HL-60/S4 treated with phorbol 12-myristate 13-acetate at 8.2 ng/mL for 4 days and 3 days (cell line): ENCODE data around the gene ZC3H13.

Experiments
- in situ Hi-C: fragments of 300-500 bp; cut with MboI; formaldehyde crosslinking; loops from 2 replicates; pipeline ENCODE4 v1.15.0; 2022; ENCODE audit warnings: low sequenced_read_pairs

ZC3H13 gene

DNA sequence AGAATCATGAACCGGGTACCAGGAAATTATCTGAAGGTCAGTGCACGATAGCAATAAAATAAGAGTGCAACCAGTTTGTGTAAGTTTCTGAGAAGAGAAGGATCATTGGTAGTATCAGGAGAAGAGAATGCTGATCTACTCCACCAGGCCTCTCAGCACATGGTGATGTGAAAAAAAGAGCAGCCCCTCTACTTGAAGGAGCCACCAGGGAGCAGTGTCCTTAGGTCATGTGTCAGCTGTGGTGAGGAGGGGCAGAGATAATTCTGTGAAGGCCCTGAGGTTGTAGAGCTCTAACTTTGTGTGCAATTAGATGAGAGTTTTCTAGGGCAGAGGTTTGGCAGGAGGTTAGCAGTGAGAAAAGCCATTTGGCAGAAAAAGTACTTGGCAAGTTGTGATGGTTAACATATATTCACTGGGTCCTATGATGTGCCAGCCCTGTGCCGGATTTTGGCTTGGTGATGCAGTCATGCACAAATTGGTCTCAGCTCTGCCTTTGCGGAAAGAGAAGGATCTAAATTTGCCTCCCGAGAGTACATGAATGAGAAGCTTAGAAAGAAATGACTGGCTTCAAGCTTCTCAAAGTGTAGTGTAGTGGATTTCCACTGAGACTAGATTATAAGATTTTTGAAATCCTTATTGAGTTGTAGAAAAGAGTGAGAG lies 19.2 kb upstream of the ZC3H13 start:
- in situ Hi-C loops = no loop called here

DNA sequence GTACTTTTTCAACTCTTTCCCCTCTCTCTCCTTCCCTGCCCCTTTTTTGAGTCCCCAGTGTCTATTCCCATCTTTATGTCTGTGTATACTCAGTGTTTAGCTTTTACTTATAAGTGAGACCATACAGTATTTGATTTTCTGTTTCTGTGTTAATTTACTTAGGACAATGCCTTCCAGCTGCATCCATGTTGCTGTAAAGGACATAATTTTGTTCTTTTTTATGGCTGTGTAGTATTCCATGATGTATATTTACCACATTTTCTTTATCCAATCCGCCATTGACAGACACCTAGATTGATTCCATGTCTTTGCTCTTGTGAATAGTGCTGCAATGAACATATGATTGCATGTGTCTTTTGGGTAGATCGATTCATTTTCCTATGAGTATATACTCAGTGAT lies 10.7 kb upstream of the ZC3H13 start:
- in situ Hi-C loops = no loop called here

DNA sequence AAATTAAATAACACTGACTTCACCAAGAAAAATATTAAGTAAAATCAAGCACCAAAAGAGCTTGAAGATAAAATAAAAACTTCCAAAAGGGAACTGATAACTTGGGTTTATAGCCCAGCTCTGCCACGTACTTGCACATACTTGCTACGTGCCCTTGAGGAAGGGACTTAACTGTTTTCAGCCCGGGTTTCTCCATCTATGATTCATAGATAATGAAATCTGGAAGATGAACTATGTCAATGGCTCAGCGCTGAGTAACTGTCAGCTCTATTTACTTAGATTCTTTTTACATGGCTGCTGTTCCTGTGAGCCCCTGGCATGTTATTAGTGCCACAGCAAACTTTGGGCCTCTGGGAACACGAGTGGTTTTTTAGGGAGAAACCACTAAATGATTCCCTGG lies 9.6 kb upstream of the ZC3H13 start:
- in situ Hi-C loops = no loop called here

GRCh38 chr13:46059405-46059804 lies 6.9 kb upstream of the ZC3H13 start:
- in situ Hi-C loops = no loop called here

DNA sequence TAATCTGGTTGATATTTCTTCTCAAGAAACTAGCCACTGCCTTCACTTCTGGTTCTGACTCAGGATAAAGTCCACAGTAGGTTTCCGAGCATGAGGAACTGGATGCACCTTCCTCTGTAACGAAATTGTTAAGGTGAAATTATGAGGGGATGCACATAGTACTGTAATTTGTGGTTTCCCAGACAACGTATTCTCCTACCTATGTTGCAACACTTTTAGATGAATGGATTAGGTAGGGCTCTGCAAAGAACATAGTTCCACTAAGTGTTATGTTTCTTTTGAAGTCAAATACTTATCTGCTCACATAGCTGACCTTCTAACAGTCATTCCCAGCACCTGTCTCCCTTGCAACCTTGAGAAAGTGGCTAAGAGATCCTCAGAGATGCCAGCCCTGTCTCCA lies 5.7 kb upstream of the ZC3H13 start:
- in situ Hi-C loops = no loop called here

DNA sequence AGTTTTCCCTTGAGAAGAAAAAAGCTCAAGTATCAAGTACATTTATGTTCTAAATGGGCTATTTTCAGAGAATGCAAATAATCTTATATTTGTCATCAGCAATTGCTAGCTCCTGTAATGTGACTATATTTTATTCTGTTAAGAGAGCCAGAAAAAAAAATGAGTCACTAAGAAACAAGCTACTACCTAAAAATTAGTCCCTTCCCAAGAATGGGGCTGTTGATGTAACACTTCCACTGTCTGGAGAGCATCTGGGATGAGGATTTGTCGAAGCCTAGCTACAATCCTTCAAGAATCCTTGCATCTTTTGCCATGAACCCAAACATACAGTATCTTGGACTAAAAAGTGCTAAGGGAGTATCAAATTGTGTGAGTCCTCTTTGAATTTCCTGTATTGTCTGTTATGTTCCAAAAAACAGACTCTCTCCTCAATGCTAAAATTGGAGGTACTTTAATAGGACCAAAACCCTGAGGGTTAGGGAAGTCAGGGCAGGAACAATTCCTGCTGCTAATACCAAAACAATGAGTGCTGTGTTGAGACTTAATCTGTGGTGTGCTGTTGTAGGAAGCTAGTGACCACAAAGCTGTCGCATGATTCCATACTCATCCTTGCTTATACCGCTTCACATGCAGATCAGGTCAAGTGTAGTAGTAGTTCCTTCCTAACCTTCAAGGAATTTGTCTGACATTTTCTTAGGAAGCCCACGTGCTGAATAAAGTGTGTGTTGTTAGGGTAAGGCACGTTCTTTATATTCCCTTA lies 4.9 kb upstream of the ZC3H13 start:
- in situ Hi-C loops = no loop called here

DNA sequence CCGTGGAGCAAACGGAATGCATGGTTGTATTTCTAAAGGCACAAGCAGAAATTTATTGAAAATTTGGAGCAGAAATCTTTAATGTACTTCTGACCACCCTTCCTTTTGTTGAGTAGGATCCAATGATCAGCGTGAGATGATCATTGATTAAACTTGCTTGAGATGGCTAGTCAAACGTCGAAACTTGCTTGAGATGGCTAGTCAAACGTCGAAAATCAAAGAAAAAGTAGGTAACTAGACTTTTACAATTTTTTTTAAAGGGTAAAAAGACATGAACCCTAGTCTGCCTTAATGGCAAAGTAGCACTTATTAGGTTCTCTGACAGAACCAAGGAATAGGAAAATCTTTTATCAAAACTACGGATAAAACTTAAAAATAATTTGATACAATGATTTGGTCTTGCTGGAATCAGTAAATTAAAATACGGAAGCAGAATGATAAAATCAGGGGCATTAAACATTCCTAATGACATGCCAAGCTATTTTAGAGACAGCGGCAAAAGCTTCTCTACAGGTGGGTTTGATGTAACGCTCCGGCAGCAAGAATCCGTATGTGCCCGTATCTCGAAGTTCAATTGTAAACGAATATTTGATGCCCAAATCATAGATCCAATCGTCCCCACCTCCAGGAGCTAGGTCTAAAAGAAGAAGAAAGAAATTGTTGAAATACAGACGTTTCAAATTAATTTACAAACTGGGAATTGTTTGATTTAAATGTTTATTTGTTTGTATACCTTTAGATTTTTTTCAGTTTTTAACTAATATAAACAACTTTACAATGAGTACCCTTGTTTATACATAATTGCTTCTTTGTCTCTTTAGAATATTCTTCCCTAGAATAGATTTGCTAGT lies 841 bp upstream of the ZC3H13 start:
- in situ Hi-C loops = no loop called here

DNA sequence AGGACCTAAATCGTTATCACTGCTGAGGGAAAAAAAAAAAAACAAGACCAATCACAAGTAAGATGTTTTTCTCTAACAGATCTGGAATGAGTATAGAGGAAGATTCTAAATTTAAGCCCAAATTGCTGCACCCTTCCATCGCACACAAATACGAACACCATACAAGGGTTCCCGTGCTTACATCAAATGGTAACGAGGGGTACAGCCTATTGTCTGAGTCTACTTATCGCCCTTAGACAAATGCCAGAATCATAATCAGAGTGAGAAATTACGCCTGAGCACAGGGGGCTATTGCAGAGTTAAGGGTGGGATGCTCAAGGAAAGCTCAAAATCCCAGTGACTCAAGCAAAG lies 603 bp downstream of the ZC3H13 start:
- in situ Hi-C loops = no loop called here

DNA sequence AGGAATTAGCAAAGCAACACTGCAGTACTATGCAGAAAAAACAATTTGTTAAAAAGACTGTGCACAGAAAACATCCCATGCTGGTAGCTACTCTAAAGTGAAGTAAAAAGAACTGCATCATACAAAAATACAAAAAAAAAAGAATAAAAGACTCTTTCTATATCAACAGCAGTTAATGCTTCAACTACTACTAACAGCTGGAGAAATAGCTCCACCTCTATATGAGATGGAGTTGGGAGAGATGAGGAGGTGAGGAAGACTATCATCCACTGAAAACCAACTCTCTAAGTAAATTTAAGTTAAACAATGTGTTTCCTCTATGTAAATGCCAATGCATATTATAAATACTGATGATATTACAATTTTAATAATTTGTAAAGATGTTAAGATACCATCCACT lies 1.8 kb downstream of the ZC3H13 start:
- in situ Hi-C loops = no loop called here

GRCh38 chr13:46045424-46045823 lies 7.1 kb downstream of the ZC3H13 start:
- in situ Hi-C loops = no loop called here

DNA sequence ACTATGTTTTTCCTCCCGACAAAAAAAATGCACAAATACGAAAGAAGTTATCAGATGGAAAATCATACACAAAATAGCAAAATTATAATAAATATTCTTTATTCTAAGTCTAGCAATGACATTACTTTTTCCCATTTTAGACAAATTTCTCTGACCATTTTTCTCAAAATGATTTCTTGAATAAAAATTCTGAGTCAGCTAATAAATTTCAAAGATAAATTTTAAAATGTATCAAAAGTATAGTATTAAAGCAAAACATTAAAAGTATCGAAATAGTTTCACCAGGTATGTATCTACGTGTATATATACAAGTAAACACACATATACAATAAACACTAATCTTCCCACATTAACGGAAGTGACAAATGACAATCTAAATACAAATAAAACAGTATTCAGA lies 8.9 kb downstream of the ZC3H13 start:
- in situ Hi-C loops = no loop called here

GRCh38 chr13:46041419-46041839 lies 11.1 kb downstream of the ZC3H13 start:
- in situ Hi-C loops = no loop called here

GRCh38 chr13:46040763-46041162 lies 11.8 kb downstream of the ZC3H13 start:
- in situ Hi-C loops = no loop called here

DNA sequence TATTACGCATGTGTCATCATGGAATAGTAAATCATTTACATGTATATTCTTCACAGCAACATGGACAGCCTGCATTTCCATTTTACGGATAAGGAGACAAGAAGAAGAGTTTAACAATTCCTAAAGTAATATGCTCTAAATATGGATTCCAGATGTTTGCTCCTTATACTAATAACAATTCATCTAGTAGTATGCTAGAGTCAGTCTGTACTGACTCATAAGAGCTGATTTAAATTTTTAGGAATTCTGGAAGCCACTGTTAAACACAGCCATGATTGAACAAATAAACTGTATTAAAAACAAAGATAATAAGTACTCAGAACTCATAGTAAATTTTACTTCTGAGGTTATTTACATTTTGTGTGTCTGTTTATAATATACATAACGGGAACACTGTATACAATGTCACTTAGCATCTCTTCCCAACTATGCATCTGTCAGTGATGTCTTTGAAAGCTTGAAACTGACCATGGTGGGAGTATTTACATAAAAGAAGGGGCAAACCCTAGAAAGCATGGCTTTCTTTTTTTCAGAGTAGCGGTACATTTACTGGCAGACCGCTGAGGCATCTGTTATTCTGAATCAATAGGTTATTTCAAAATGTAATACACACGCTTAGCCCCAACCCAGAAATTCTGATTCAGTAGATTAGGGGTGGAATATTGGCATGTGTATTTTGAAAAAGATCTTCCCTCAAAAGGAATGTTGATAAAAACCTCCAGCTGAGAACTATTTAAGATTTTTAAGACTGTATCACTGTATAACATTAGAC lies 12.9 kb downstream of the ZC3H13 start:
- in situ Hi-C loops = no loop called here

- in situ Hi-C loops = no loop called here
Observed at GRCh38 chr13:46038296-46038695, 14.2 kb downstream of the ZC3H13 start.

- in situ Hi-C loops = no loop called here
Observed at GRCh38 chr13:46035066-46035465, 17.5 kb downstream of the ZC3H13 start.

DNA sequence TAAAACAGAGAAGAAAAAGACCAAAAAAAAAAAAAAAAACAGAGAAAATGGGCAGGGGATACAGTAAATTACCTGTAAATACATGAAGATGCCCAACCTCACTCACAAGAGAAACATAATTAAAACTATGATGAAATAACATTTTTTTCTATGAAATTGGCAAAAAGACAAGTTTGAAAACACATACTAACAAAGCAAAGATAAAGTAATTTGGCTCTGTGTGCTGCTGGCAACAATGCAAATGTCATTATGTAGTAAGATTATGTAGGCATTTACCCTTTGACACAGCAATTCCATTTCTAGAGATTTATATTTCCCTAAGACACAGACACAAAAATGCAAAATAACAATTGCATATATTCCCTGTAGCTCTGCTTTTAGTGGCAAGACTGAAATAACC lies 20.2 kb downstream of the ZC3H13 start:
- in situ Hi-C loops = no loop called here

DNA sequence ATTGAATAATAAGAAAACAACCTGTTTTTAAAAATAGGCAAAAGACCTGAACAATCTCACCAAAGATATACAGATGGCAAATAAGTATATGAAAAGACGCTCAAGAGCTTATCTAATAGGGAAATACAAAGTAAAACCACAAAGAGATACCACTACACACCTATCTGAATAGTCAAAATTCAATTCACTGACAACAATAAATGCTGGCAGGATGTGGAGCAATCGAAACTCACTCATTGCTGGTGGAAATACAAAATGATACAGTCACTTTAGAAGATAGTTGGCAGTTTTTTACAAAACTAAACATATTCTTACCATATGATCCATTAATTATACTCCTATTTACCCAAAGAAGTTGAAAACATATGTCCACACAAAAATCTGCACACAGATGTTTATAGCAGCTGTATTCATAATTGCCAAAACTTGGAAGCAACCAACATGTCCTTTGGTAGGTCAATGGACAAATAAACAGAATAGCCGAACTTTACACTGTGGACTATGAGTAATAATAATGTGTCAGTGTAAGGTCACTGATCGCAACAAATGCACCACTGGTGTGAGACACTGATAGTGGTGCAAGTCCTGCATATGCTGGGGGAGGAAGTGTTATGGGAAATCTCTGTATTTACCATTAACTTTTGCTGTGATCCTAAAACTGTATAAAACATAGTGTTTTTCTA lies 20.8 kb downstream of the ZC3H13 start:
- in situ Hi-C loops = no loop called here

DNA sequence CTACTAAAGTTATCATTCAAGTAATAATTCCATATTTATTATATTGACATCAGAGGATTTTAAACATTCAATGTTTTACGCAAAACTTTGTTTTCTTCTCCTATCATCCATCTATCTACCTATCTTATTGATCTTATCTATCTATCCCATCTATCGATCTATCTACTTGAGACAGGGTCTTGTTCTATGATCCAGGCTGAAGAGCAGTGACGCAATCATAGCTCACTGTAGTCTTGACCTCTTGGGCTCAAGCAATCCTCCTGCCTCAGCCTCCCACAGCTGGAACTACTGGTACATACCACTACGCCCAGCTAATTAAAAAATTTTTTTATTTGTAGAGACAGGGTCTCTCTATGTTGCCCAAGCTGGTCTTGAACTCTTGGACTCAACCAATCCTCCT lies 27.4 kb downstream of the ZC3H13 start:
- in situ Hi-C loops = no loop called here

- in situ Hi-C loops = no loop called here
Observed at GRCh38 chr13:46022481-46022880, 30.1 kb downstream of the ZC3H13 start.

DNA sequence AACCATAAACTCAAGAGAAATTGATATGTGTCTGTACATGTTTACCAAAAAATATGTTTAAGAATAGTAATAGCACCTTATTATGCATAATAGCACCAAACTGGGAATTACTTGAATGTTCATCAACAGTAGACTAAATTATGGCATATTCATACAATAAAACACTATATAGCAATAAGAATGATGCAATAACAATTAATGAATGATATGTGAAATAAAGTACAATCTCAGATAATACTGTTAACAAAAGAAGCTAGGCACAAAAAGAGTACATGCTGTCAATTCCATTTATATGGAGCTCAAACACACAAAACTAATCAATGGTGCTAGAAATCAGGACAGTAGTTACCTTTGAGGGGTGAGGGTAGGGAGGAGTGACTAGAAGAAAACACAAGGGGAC lies 36.3 kb downstream of the ZC3H13 start:
- in situ Hi-C loops = no loop called here
